Astrocyte (in vitro differentiated cells and primary cell): Measurements from ENCODE around the gene FAM53B. TPM values are rescaled to one million over a fixed set of nuclear protein-coding genes. Genes with fewer than 3 reads are reported as not detected.

Source experiments
- DNase-seq: peaks from one replicate; pipeline ENCODE4 v3.0.0-alpha.2; 2010; ENCODE audit warnings: low read depth
- FAIRE-seq: peaks from 2 replicates; lab custom pipeline; 2011; peaks lifted over from hg19 to GRCh38; lab: Jason Lieb, UNC
- H2AFZ ChIP-seq: 2 replicates; pipeline ENCODE4 v1.6.0; 2012; ENCODE audit warnings: low read depth, low read length, inconsistent platforms
- H3K27ac ChIP-seq: 2 replicates; pipeline ENCODE4 v1.5.1; 2011; ENCODE audit warnings: low read depth, low read length, inconsistent platforms
- H3K27me3 ChIP-seq: 2 replicates; pipeline ENCODE4 v1.6.0; 2011; ENCODE audit warnings: low read length, inconsistent platforms; ENCODE audit not compliant: insufficient read depth
- H3K36me3 ChIP-seq: 2 replicates; pipeline ENCODE4 v1.5.1; 2011; ENCODE audit warnings: low read length, inconsistent platforms; ENCODE audit not compliant: insufficient read depth
- H3K4me1 ChIP-seq: 2 replicates; pipeline ENCODE4 v1.5.1; 2011; ENCODE audit warnings: low read length, inconsistent platforms; ENCODE audit not compliant: insufficient read depth
- H3K4me2 ChIP-seq: 2 replicates; pipeline ENCODE4 v1.6.0; 2012; ENCODE audit warnings: low read length, inconsistent platforms
- H3K4me3 ChIP-seq: 2 replicates; pipeline ENCODE4 v1.5.1; 2011; ENCODE audit warnings: low read depth, mild to moderate bottlenecking, low read length, inconsistent platforms; ENCODE audit not compliant: insufficient read depth
- H3K79me2 ChIP-seq: 2 replicates; pipeline ENCODE4 v1.6.0; 2012; ENCODE audit warnings: mild to moderate bottlenecking, low read length, inconsistent platforms; ENCODE audit not compliant: insufficient read depth
- H3K9ac ChIP-seq: 2 replicates; pipeline ENCODE4 v1.6.0; 2012; ENCODE audit warnings: mild to moderate bottlenecking, low read length, inconsistent platforms
- H3K9me3 ChIP-seq: 2 replicates; pipeline ENCODE4 v1.5.1; 2012; ENCODE audit warnings: low read depth, mild to moderate bottlenecking, low read length, inconsistent platforms; ENCODE audit not compliant: insufficient read depth
- H4K20me1 ChIP-seq: 2 replicates; pipeline ENCODE4 v1.6.0; 2012; ENCODE audit warnings: low read length, inconsistent platforms; ENCODE audit not compliant: insufficient read depth
- H3K27ac Mint-ChIP-seq: one replicate; pipeline ENCODE4 v1.8.0; 2021; ENCODE audit warnings: mild to moderate bottlenecking, mixed read lengths; ENCODE audit not compliant: unreplicated experiment
- H3K27me3 Mint-ChIP-seq: one replicate; pipeline ENCODE4 v1.8.0; 2021; ENCODE audit warnings: low read depth, mixed read lengths; ENCODE audit not compliant: unreplicated experiment
- H3K36me3 Mint-ChIP-seq: one replicate; pipeline ENCODE4 v1.8.0; 2021; ENCODE audit warnings: low read depth, mixed read lengths; ENCODE audit not compliant: unreplicated experiment
- H3K4me1 Mint-ChIP-seq: one replicate; pipeline ENCODE4 v1.8.0; 2021; ENCODE audit warnings: low read depth, mixed read lengths; ENCODE audit not compliant: unreplicated experiment
- H3K4me3 Mint-ChIP-seq: one replicate; pipeline ENCODE4 v1.8.0; 2021; ENCODE audit warnings: mild to moderate bottlenecking, moderate library complexity, mixed read lengths; ENCODE audit not compliant: unreplicated experiment
- H3K9me3 Mint-ChIP-seq: one replicate; pipeline ENCODE4 v1.8.0; 2021; ENCODE audit warnings: mild to moderate bottlenecking, mixed read lengths; ENCODE audit not compliant: unreplicated experiment
- CTCF ChIP-seq: IDR thresholded peaks from 2 replicates; pipeline ENCODE4 v1.5.1; 2011; ENCODE audit warnings: low read depth, mild to moderate bottlenecking, inconsistent platforms, low read length, moderate library complexity; ENCODE audit not compliant: insufficient read depth
- EZH2 ChIP-seq: IDR thresholded peaks from 2 replicates; pipeline ENCODE4 v1.6.1; 2012; ENCODE audit warnings: mild to moderate bottlenecking, low read length, inconsistent platforms; ENCODE audit not compliant: insufficient read depth
- total RNA-seq: library from RNA; stranded (reverse); gene quantifications from 2 replicates; pipeline ENCODE4 v1.2.1, GENCODE V29; 2021

FAM53B gene
- total RNA-seq, 1 donor from 2014 or later = 12.9 TPM

- peaks cover 2% of the 10 kb centered on the region for H3K27me3 ChIP-seq
- DNase-seq (no peak), FAIRE-seq (no peak)
- no peak overlapping the region for H3K27ac ChIP-seq
- H3K36me3 ChIP-seq = no peaks in the 10 kb centered on the region
- no peaks in the 10 kb centered on the region for H3K79me2 ChIP-seq
- peaks cover 15% of the 10 kb centered on the region for H3K9me3 ChIP-seq
- no peak overlapping the region for H3K9ac ChIP-seq
- Mint-ChIP-seq H3K27me3 (peaks cover 17% of the 10 kb centered on the region), H3K4me1 (peaks cover 3% of the 10 kb centered on the region), H3K4me3 (no peak overlapping the region), H3K9me3 (peaks cover 10% of the 10 kb centered on the region), H3K27ac (no peak overlapping the region), H3K36me3 (peaks cover 9% of the 10 kb centered on the region)
- TF ChIP-seq EZH2 (no peak), CTCF (no peak)
- no peak overlapping the region for H3K4me2 ChIP-seq
- no peaks in the 10 kb centered on the region for H4K20me1 ChIP-seq
- no peak overlapping the region for H3K4me3 ChIP-seq
- no peaks in the 10 kb centered on the region for H3K4me1 ChIP-seq
- H2AFZ ChIP-seq = no peak overlapping the region
Observed at GRCh38 chr10:124595143-124595883, 148.9 kb downstream of the FAM53B start.

GRCh38 chr10:124594240-124594639 lies 149.9 kb downstream of the FAM53B start:
- Mint-ChIP-seq H3K4me3 (no peak overlapping the region), H3K4me1 (peaks cover 3% of the 10 kb centered on the region), H3K9me3 (peaks cover 10% of the 10 kb centered on the region), H3K36me3 (peaks cover 9% of the 10 kb centered on the region), H3K27me3 (peaks cover 18% of the 10 kb centered on the region), H3K27ac (no peak overlapping the region)
- Histone ChIP-seq H3K9ac (no peak overlapping the region), H3K79me2 (no peaks in the 10 kb centered on the region), H4K20me1 (no peaks in the 10 kb centered on the region), H3K36me3 (no peaks in the 10 kb centered on the region), H3K4me1 (no peaks in the 10 kb centered on the region), H3K9me3 (peaks cover 15% of the 10 kb centered on the region), H3K4me2 (no peak overlapping the region), H3K4me3 (no peak overlapping the region), H3K27ac (no peak overlapping the region), H2AFZ (no peak overlapping the region), H3K27me3 (peaks cover 3% of the 10 kb centered on the region)
- no peak for TF ChIP-seq CTCF
- TF ChIP-seq EZH2 = no peak
- no peak for DNase-seq
- no peak for FAIRE-seq

- FAIRE-seq = no peak
- peaks cover 3% of the 10 kb centered on the region for H3K27me3 ChIP-seq
- H3K9me3 ChIP-seq = peaks cover 15% of the 10 kb centered on the region
- H3K4me2 ChIP-seq = no peak overlapping the region
- no peak for DNase-seq
- H3K27me3 Mint-ChIP-seq = peaks cover 14% of the 10 kb centered on the region
- H3K27ac Mint-ChIP-seq = no peak overlapping the region
- H3K36me3 Mint-ChIP-seq = peaks cover 9% of the 10 kb centered on the region
- H3K79me2 ChIP-seq = no peaks in the 10 kb centered on the region
- H3K4me3 ChIP-seq = no peak overlapping the region
- H3K4me1 ChIP-seq = peaks cover 2% of the 10 kb centered on the region
- H3K4me1 Mint-ChIP-seq = peaks cover 3% of the 10 kb centered on the region
- no peak overlapping the region for H2AFZ ChIP-seq
- no peak overlapping the region for H3K9ac ChIP-seq
- no peaks in the 10 kb centered on the region for H4K20me1 ChIP-seq
- no peak for TF ChIP-seq CTCF
- TF ChIP-seq EZH2 = no peak
- H3K4me3 Mint-ChIP-seq = no peak overlapping the region
- H3K9me3 Mint-ChIP-seq = peaks cover 10% of the 10 kb centered on the region
- H3K27ac ChIP-seq = no peak overlapping the region
- H3K36me3 ChIP-seq = no peaks in the 10 kb centered on the region
Observed at GRCh38 chr10:124593431-124593985, 150.7 kb downstream of the FAM53B start.
